Hepatocyte (in vitro differentiated cells): ENCODE data around the gene HSPB7. TPM values are rescaled to one million over a fixed set of nuclear protein-coding genes. Genes with fewer than 3 reads are reported as not detected.
"Not testable (repeated sequence)": the region's sequence is repeated elsewhere in the genome, so short reads cannot be mapped to it uniquely, and the experiment has no call there.

ENCODE experiments used
- DNase-seq: peaks from one replicate; pipeline ENCODE4 v3.0.0-alpha.2; 2016; ENCODE audit warnings: low spot score
- H2AFZ ChIP-seq: fragments of 200-600 bp; sonication (generic); 2 replicates; pipeline ENCODE4 v1.6.0; 2016; ENCODE audit warnings: antibody characterized with exemption, mild to moderate bottlenecking
- H3K27ac ChIP-seq: fragments of 200-600 bp; sonication (generic); 2 replicates; pipeline ENCODE4 v1.5.1; 2016; ENCODE audit warnings: mild to moderate bottlenecking
- H3K27me3 ChIP-seq: fragments of 200-600 bp; sonication (generic); 2 replicates; pipeline ENCODE4 v1.6.1; 2016
- H3K36me3 ChIP-seq: fragments of 200-600 bp; sonication (generic); replicated peaks from 2 replicates; pipeline ENCODE4 v1.5.1; 2016; ENCODE audit warnings: low read depth; ENCODE audit not compliant: insufficient read depth
- H3K4me1 ChIP-seq: fragments of 200-600 bp; sonication (generic); 2 replicates; pipeline ENCODE4 v1.5.1; 2016; ENCODE audit warnings: mild to moderate bottlenecking, moderate library complexity; ENCODE audit not compliant: insufficient read depth
- H3K4me2 ChIP-seq: fragments of 200-600 bp; sonication (generic); 2 replicates; pipeline ENCODE4 v1.6.0; 2016
- H3K4me3 ChIP-seq: fragments of 200-600 bp; sonication (generic); 2 replicates; pipeline ENCODE4 v1.5.1; 2016; ENCODE audit warnings: mild to moderate bottlenecking
- H3K79me2 ChIP-seq: fragments of 200-600 bp; sonication (generic); 2 replicates; pipeline ENCODE4 v1.6.0; 2017; ENCODE audit warnings: mild to moderate bottlenecking
- H3K9me2 ChIP-seq: fragments of 200-600 bp; sonication (generic); replicated peaks from 2 replicates; pipeline ENCODE4 v1.6.0; 2017; ENCODE audit warnings: mild to moderate bottlenecking; ENCODE audit not compliant: insufficient read depth
- H3K9me3 ChIP-seq: fragments of 200-600 bp; sonication (generic); 2 replicates; pipeline ENCODE4 v1.5.1; 2016; ENCODE audit warnings: low read depth, mild to moderate bottlenecking
- H4K20me1 ChIP-seq: fragments of 200-600 bp; sonication (generic); 2 replicates; pipeline ENCODE4 v1.6.0; 2016; ENCODE audit warnings: mild to moderate bottlenecking; ENCODE audit not compliant: insufficient read depth, poor library complexity, severe bottlenecking
- CTCF ChIP-seq: fragments of 200-600 bp; sonication (generic); IDR thresholded peaks from 2 replicates; pipeline ENCODE4 v1.5.1; 2016; ENCODE audit warnings: antibody characterized with exemption, mild to moderate bottlenecking; ENCODE audit not compliant: poor library complexity
- EZH2 ChIP-seq: fragments of 200-600 bp; sonication (generic); IDR thresholded peaks from 2 replicates; pipeline ENCODE4 v1.6.1; 2016; ENCODE audit warnings: antibody characterized with exemption, mild to moderate bottlenecking, borderline replicate concordance
- EZH2phosphoT487 ChIP-seq: fragments of 200-600 bp; sonication (generic); IDR thresholded peaks from one replicate; pipeline ENCODE4 v1.6.1; 2018; ENCODE audit warnings: antibody characterized with exemption, mild to moderate bottlenecking, low read depth, moderate library complexity; ENCODE audit not compliant: unreplicated experiment, severe bottlenecking
- WGBS: methylation state at CpG from one replicate; pipeline ENCODE4 v1.1.6; 2016; ENCODE audit warnings: low lambda C conversion rate; ENCODE audit errors: missing lambda C conversion rate; 5-methylcytosine and 5-hydroxymethylcytosine counted together
- polyA plus RNA-seq: library from polyadenylated mRNA; unstranded; fragments of >200 nt; fragmentation: Nextera tagmentation; extraction: Ambion mirVana; gene quantifications from 2 replicates; pipeline ENCODE4 v1.2.1, GENCODE V29; 2016
- total RNA-seq: library from RNA; depleted of rRNA; stranded (reverse); fragments of >200 nt; gene quantifications from 2 replicates; pipeline ENCODE4 v1.2.3, GENCODE V29; 2014

The HSPB7 gene
- total and polyA plus RNA-seq, 2 experiments from 2014 or later = 17.4 to 59.4 TPM

- Histone ChIP-seq H3K9me3 (no peaks in the 10 kb centered on the region), H3K27ac (no peak overlapping the region), H3K36me3 (no peaks in the 10 kb centered on the region), H4K20me1 (no peaks in the 10 kb centered on the region), H3K4me2 (no peak overlapping the region), H3K27me3 (no peaks in the 10 kb centered on the region), H3K4me3 (no peak overlapping the region), H2AFZ (no peak overlapping the region), H3K9me2 (no peaks in the 10 kb centered on the region), H3K4me1 (peaks cover 5% of the 10 kb centered on the region), H3K79me2 (no peaks in the 10 kb centered on the region)
- TF ChIP-seq EZH2phosphoT487 = no peak
- TF ChIP-seq EZH2 = no peak
- no peak for TF ChIP-seq CTCF
- no peak for DNase-seq
- 100% methylated on average over 5 of the region's 5 CpGs for WGBS
Observed at GRCh38 chr1:16043950-16044349, 26.1 kb upstream of the HSPB7 start.

GRCh38 chr1:16043521-16043920 is 25.7 kb upstream of the HSPB7 start, which contains the start of gene CLCNKB:
CLCNKB (plus strand) TSS chr1:16043782; CDS start chr1:16044493, 711 bp downstream.
- no peak within 1 kb of the TSS for H3K27ac ChIP-seq
- DNase-seq = no peak
- peaks cover under 1% of the 10 kb centered on the region for H3K4me1 ChIP-seq
- H3K9me2 ChIP-seq = no peaks in the 10 kb centered on the region
- no peak within 1 kb of the TSS for H3K4me2 ChIP-seq
- WGBS = 85% methylated on average over 7 of the region's 7 CpGs
- no peak for TF ChIP-seq EZH2
- no peak for TF ChIP-seq CTCF
- no peak for TF ChIP-seq EZH2phosphoT487
- no peak within 1 kb of the TSS for H3K4me3 ChIP-seq
- no peaks in the 10 kb centered on the region for H3K9me3 ChIP-seq
- H3K79me2 ChIP-seq = no peaks in the 10 kb centered on the region
- no peaks in the 10 kb centered on the region for H3K36me3 ChIP-seq
- H4K20me1 ChIP-seq = no peaks in the 10 kb centered on the region
- no peak within 1 kb of the TSS for H2AFZ ChIP-seq
- H3K27me3 ChIP-seq = no peaks in the 10 kb centered on the region

GRCh38 chr1:16042654-16043053 is 24.8 kb upstream of the HSPB7 start:
- not testable (repeated sequence) for H3K27me3 ChIP-seq, H3K79me2 ChIP-seq, H3K4me2 ChIP-seq, H3K4me3 ChIP-seq, DNase-seq, H3K9me2 ChIP-seq, H3K9me3 ChIP-seq, H3K27ac ChIP-seq, H4K20me1 ChIP-seq, H3K36me3 ChIP-seq, H2AFZ ChIP-seq, H3K4me1 ChIP-seq
- 89% methylated on average over 9 of the region's 9 CpGs for WGBS

- Histone ChIP-seq H3K9me3 (no peaks in the 10 kb centered on the region), H3K27me3 (no peaks in the 10 kb centered on the region), H3K79me2 (no peaks in the 10 kb centered on the region), H3K27ac (no peak overlapping the region), H2AFZ (no peak overlapping the region), H3K4me3 (no peak overlapping the region), H4K20me1 (no peaks in the 10 kb centered on the region), H3K4me2 (no peak overlapping the region), H3K9me2 (no peaks in the 10 kb centered on the region), H3K4me1 (no peaks in the 10 kb centered on the region), H3K36me3 (no peaks in the 10 kb centered on the region)
- no peak for DNase-seq
- WGBS = 88% methylated on average over 9 of the region's 9 CpGs
- TF ChIP-seq EZH2 (no peak), EZH2phosphoT487 (no peak), CTCF (no peak)
Observed at GRCh38 chr1:16042096-16042495, 24.3 kb upstream of the HSPB7 start.
